HG03575 (cell line): Measurements from ENCODE around the gene CCDC85A.
A peak's percentile ranks its signal among the peaks of the same experiment; 100 is the strongest.
"Not testable (repeated sequence)": the region's sequence is repeated elsewhere in the genome, so short reads cannot be mapped to it uniquely, and the experiment has no call there.

Experiments
- ATAC-seq: cut with Tn5 transposase; IDR thresholded peaks from one replicate; pipeline ENCODE4 v1.9.1; 2021; ENCODE audit not compliant: unreplicated experiment, insufficient number of reproducible peaks, low FRiP score; ENCODE audit errors: extremely low read depth

The CCDC85A gene

DNA sequence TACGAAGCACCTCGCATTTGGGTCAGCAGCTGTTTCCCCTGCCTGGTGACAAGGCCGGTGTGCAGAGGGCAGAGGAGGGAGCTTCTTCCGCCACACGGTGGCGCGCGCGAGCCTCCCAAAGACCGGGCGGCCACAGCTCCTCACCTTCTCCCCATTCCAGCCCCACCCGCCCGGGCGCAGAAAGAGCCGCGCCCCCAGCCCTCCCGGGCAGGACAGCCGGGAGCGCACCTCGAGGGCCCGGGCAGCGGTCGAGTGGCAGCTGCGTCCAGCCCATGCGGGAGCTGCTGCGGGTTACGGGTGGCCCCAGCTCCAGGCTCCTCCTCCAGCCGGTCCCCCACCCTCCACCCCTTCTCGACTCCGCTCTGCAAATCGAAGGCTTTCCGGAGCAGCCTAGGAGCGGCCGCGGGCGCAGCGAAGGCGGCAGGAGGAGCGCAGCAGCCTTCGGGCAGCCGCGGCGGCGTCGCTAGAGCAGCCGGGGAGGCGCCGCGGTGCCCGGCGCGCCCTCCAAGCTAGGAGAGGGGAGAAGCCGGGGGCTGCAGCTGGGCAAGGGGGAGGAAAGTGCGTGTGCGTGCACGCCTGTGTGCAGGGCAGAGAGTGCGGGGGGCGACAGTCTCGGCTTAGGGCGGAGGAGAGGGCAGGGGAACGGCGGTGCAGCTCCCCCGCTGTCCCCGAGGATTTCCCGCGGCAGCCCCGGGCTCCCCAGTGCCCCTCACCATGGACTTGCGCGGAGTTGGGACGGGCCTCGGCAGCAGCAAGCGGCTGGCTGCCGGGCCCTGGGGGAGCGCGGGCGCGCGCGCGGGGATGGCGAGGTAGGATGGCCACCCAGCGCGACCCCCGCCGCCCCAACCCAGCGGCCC, at the start of gene CCDC85A:
TSS of gene CCDC85A (plus strand) at position 348 of the 857 bp plus-strand sequence. CDS start 635 bp downstream, outside the sequence.
- ATAC-seq, result peak; percentile 59

DNA sequence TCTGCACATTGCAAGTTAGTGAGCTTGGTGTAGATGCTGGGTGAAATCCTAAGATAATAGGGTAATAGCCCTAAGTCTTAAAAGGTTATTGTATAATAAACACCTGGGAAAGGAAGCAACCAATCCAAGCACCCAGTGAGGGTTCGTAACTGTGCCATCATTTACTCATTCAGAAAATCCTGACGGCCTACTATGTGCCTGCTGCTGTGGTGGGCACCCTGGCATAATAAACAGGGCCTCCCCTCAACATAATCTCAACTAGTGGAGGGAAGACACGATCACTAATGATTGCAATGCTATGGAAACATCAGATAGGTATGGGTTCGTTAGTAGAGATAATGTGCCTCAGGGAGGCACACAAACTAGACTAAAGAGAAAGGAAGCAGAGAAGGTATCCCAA, 48.9 kb upstream of the CCDC85A start:
- ATAC-seq, result no peak

DNA sequence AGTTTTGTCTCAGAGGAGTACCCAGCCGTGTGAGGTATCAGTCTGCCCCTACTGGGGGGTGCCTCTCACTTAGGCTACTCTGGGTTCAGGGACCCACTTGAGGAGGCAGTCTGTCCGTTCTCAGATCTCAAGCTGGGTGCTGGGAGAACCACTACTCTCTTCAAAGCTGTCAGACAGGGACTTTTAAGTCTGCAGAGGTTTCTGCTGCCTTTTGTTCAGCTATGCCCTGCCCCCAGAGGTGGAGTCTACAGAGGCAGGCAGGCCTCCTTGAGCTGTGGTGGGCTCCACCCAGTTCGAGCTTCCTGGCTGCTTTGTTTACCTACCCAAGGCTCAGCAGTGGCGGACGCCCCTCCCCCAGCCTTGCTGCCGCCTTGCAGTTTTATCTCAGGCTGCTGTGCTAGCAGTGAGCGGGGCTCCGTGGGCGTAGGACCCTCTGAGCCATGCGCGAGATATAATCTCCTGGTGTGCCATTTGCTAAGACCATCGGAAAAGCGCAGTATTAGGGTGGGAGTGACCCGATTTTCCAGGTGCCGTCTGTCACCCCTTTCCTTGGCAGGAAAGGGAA, 41.2 kb upstream of the CCDC85A start:
- ATAC-seq, result not testable (repeated sequence)

DNA sequence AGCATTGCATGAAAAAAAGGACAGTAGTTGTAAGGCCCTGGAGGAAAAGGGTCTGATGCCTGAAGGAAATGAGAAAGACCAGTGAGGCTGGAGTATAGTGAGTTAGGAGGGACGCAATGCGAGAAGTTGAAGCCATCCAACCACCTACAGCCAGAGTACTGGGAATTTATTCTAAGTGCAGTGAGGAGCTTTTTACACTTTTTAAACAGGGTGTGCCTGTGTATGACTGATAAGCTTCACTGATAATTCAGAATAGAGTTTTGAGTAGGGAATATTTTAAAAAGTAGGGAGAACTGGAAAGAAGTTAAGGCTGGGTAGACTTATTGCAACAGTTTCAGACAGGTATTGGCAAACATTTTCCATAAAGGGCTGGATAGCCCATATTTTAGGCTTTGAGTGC, 35.9 kb upstream of the CCDC85A start:
- ATAC-seq, result no peak

DNA sequence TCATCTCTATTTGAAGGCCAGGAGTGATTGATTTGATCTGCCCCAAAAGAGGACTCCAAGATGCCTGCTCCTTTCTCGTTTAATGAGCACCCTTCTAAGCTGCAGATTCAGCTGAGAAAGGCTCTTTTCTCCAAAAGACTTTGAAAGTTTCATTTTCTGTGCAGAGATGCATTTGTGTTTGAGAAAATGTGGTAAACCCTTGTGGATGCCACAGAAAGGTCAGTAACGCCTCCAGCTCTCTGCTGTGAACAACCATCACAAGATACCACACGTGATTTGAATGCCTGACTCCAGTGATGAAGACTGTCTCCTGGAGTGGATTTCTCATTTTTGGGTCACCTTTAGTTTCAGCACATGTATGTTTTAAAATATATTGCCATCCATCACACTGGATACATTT, 35.0 kb upstream of the CCDC85A start:
- no peak for ATAC-seq

DNA sequence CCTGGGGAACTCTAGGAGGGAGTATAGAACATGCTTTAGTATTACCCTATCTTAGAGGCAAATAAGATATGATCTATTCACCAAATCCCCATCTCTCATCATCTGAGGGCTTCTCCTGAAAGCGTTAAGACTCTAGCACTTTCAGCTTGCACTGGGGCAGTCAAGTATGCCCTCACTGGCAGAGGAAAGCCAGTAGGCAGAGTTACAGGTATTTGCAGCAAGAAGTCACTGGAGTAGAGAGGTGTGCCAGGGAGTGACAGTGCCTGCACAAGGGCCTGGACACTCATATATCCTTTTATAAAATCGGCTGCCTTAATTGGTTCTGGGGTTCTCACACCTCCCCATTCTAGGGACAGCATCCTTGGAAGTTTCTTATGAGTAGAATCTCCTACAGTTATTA, 31.9 kb upstream of the CCDC85A start:
- no peak for ATAC-seq

DNA sequence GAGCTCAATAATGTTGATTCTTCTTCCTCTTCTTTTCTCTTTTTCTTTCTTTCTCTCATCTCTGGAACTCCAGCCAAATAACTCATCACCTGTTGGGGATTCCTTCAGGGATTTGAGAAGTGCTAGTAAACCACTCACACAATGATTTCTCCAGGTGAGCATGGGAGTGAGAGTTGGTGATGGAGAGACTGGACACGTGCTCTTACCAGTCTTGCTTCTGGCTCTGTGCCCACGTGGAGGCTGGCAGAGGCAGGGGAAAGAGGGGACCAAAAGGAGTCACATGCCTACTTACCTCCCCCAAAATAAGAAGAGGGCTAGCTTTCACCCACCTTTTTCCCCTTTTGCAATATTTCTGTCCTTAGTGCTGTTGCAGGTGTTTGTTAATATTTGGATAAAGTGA, 28.6 kb upstream of the CCDC85A start:
- no peak for ATAC-seq

DNA sequence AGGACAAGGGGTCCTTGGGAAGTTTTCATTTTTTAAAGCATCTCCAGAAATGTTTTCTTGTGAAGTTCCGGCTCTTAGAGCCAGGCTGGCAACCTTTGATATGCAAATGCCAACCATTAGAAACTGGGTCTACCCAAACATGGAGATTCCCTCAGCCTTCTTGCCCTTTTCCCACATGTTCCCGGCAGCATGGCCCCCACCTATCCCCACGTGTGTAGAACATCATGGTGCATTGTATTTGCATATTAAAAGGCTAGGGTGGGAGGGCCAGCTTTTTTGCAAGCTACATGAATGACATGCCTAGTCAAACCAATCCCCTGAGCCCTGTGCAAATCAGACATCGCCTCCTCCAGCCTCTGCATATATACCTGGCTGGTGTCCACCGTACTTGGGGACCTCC, 23.9 kb upstream of the CCDC85A start:
- not testable (repeated sequence) for ATAC-seq

DNA sequence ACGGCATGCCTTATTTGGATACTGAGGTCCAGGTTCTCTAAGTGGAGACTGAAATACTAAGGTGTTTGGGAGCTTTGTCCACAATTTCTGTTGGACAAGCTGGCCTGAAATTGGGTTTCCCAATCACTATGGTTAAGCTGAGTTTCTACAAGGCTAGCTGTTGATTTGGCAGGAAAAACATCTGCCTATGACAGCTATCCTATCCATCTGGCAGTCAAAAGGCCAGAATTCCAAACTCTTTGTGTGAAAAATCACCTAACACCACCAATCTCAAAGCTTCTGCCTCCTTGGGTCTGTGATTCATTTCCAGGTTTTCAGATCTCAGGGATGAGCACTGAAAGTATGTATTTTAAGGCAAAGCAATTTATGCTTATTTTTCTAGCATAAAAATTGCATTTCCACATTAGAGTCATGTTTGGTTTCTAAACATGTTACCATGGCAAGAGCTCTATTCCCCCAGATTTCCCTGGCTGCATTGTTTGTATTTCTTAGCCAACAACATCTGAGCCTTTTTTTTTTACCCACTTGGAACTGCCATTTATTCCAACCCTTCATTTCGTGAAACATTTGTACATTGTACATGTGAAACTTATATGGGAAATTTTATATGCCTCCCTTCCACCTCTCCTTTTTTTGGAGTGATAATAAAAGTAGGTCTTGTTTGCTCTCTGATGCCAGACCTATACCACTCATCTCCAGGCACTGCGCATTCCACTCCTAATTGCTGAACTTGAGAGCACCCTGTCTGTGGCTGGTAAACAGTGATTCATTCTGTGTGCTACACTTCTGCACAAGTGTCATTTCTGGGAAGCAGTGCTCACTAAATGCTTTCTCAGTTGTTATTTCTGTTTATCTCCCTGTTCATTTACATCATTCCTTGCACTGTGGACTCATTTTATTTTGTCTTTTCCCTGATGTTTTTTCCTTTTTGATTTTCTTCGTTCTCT, 15.9 kb upstream of the CCDC85A start:
- no peak for ATAC-seq

DNA sequence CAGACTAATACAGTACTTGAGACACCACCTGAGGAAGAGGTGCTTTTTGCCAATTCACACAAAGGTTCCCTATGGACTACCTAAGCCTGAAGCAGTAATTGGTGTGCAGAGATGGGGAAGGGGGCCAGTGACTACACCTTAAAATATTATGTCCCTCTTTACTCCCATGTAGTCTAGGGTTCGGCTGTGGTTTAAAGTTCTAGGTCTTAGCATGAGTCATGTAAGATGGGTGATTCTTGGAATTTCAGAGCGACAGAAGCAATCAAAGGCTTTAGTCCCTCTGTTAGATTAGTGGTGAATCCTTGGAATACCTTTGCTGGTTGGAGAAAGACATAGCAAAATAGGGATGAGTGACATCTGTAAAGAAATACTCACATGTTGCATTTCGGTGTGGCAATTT, 14.3 kb upstream of the CCDC85A start:
- no peak for ATAC-seq

DNA sequence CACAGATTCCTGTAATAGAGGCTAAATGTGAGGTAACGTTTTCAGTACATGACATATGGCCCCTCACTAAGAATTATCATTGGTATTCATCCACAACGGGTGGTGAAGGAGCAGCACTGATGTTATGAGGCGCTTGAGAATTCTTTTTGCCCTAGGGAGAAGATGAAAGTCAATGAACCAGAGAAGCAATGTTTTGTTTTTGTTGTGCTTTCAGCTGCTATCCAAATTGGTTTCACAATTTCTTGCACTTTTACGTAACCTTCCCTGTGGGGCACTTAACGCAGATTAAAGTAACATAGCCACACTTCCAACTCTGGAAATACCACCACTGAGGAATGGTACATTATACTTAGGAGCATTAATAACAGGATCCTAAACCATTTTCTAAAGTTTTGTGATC, 13.3 kb upstream of the CCDC85A start:
- no peak for ATAC-seq

DNA sequence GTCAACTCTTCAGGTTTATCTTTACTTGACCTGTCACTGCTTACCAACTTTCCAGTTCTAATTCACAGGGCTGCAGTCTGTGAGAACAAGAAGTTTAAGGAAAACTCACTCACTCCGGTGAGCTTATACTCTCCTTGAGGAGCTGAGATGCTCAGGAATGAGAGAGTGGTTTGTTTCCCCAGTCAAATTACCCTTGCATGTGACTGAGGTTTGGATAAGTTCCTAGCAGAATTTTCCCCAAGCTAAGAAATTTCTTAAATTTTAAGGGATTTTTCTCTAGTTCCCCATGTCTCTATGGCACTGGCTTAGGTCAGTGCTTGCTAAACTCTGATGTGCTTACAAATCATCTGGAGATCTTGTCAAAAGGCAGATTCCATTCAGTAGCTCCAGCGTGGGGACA, 12.8 kb upstream of the CCDC85A start:
- ATAC-seq, result no peak

DNA sequence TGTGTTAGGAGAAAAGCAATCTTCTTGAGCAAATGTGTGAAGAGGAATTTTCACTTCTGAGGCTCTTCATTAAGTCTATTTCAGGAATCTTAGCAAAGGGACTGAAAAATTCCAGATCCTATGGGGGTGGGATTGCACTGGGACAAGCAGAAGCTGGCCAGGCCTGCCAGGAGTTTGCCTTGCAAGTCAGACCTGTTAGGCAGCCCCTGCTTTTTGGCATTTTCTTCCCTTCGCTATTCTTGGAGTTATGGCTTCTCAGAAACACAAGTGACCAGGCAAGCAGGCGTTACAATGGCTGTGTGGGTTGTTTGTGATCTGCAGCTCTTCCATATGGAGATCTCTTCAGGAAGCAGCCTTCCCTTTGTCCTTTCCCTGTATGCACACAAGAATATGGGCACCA, 8.0 kb upstream of the CCDC85A start:
- ATAC-seq, result no peak

DNA sequence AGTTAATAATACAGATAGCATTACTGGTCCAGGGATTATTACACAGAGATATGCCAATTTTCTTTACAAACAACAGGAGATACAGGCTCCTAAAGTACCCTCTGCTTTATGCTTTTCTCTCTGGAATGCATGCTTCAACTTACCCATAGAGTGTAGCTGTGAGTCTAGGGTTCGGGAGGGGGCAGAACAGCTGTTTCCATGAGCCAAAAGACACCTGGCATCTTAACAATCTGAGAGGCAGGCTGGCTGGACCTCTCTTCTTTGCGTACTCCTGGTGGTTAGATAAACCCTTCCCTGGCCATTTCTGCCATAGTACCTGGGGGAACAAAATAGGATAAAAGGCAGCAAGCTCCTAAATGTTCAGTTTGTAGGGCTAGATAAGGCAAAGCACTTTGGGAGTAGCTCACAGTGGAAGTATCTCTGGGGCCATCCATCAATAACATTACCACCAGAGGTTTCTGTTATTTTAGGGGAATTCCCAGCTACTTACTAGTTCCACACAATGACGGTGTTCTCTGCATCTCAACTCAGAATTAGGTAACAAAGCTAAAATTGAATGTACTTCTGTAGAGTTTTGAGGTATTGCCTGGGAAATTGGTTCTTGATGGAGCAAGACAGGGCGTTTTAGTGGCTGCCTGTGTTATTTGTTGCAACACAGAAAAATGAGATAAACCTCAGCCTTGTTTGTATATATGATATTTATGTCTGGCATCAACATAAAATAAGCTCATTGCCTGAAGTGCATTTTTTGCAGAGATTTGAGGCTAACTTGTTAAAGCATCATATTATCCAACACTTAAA, 6.2 kb upstream of the CCDC85A start:
- ATAC-seq, result no peak

DNA sequence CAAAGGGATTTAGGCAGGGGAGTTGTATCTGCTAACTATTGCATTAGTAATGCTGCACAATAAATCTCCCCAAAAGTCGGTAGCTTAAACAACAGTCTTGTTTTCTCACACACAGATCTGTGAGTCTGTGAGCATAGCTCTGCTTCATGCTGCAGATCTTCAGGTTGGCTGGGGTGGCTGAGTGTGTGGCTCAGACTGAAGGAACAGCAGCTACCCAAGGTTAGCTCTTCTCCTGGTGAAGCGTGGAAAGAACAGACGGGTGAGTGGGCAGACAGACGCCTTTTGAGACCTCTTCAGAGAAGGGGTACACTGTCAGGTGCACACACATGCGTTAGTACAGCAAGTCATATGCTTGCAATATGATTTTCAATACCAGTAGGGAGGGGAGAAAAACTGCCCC, 3.9 kb upstream of the CCDC85A start:
- no peak for ATAC-seq

DNA sequence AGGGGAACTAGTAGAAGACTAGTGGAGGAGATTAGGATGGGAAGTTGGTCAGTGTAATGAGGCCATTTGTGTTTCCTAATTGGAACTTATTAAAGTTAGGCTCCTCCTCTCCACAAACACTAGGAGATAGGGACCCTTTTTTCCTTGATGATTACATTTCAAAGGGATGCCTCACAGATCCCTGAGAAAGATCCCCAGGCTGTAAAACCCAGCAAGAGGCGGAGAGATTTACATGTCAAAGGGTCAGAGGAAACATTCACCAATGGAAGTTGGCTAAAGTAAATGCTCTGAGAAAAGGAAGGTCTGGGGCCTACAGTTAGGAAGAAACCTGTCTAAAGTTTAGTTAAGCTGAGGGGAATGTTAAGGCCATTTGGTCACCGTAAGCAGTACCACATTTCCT, 1.4 kb upstream of the CCDC85A start:
- no peak for ATAC-seq

DNA sequence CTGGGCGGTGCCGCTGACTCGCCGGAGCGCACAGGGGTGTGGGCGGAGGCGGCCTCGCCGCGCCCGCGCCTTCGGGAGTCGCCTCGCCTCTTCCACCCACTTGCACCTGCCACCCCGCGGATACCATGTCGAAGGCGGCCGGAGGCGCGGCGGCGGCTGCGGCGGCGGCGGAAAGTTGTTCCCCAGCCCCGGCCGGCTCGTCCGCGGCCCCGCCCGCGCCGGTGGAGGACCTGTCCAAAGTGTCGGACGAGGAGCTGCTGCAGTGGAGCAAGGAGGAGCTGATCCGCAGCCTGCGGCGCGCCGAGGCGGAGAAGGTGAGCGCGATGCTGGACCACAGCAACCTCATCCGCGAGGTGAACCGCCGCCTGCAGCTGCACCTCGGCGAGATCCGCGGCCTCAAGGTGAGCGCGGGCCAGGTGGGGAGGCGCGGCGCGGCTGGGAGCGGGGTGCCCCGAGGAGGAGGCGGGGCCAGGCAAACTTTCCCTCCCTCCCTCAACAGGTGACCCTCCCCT, 766 bp downstream of the CCDC85A start:
- ATAC-seq, result no peak

DNA sequence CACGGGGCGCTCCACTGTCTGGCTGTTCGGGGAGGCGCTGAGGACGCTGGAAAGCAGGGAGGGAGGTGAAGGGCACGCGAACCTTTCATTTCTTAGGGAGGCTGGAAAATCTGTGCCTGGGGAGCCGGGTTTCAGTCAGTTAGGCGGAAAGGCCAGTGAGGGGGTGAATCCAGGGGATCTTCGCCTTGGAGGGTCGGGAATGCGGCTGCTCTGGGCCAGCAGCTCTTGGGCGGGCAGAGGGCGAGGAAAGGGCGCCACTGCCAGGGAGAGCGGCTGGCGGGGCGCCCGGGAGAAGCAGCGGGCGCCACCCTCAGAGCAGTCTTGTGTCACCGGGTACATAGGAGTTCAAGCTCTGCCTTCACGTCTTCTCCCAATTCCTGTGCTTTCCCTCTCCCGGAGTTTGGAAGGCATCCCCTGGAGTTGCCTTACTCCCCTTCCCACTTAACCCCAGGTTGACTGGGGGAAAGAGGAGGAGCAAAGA, 1.4 kb downstream of the CCDC85A start:
- ATAC-seq, result no peak
